ENCODE results near the gene LILRB2.
"Not testable (repeated sequence)": the region's sequence is repeated elsewhere in the genome, so short reads cannot be mapped to it uniquely, and the experiment has no call there.

Gene LILRB2

GRCh38 chr19:54242234-54242633 is 38.7 kb downstream of the LILRB2 start:
- not testable (repeated sequence) for DNase-seq (ENCODE audit: low read depth in 2 of 2)

- not testable (repeated sequence) for DNase-seq (ENCODE audit: low read depth in 2 of 2)
These were observed 40.3 kb downstream of the LILRB2 start for GRCh38 chr19:54240372-54241336.

GRCh38 chr19:54239491-54240371 is 41.2 kb downstream of the LILRB2 start:
- DNase-seq (ENCODE audit: low read depth in 2 of 2): not testable (repeated sequence)

- DNase-seq (ENCODE audit: low read depth in 2 of 2): no peak
These were observed 47.0 kb downstream of the LILRB2 start for GRCh38 chr19:54233941-54234340.

- DNase-seq (ENCODE audit: low read depth in 2 of 2): peak; percentile 48 to 51
These were observed 49.6 kb downstream of the LILRB2 start for GRCh38 chr19:54231077-54231931.

- DNase-seq (ENCODE audit: low read depth in 2 of 2): no peak
These were observed 50.9 kb downstream of the LILRB2 start for GRCh38 chr19:54230031-54230430.

GRCh38 chr19:54229146-54229545 is 51.8 kb downstream of the LILRB2 start:
- DNase-seq (ENCODE audit: low read depth in 2 of 2): no peak

GRCh38 chr19:54224619-54225018 is 56.3 kb downstream of the LILRB2 start:
- DNase-seq (ENCODE audit: low read depth in 2 of 2): not testable (repeated sequence)

- not testable (repeated sequence) for DNase-seq (ENCODE audit: low read depth in 2 of 2)
These were observed 57.0 kb downstream of the LILRB2 start for GRCh38 chr19:54223937-54224281.

Measured in fibroblast of skin of left quadriceps (primary cell).